GM12864 (cell line): ENCODE measurements around the gene ZNF808.
"Not testable (repeated sequence)": the region's sequence is repeated elsewhere in the genome, so short reads cannot be mapped to it uniquely, and the experiment has no call there.

Source experiments
- DNase-seq: peaks from one replicate; pipeline ENCODE4 v3.0.0-alpha.2; 2011; ENCODE audit warnings: low read depth
- H3K4me3 ChIP-seq: 2 replicates; pipeline ENCODE4 v1.5.1; 2011; ENCODE audit warnings: mild to moderate bottlenecking, low read depth, low read length, control low read depth
- CTCF ChIP-seq: IDR thresholded peaks from 2 replicates; pipeline ENCODE4 v1.5.1; 2011; ENCODE audit warnings: low read depth, mild to moderate bottlenecking, moderate library complexity, low read length, control low read depth, inconsistent platforms; ENCODE audit errors: missing control alignments

Gene ZNF808

GRCh38 chr19:52532480-52532879 is 5.0 kb downstream of the ZNF808 start:
- H3K4me3 ChIP-seq: no peak overlapping the region
- no peak for DNase-seq
- no peak for TF ChIP-seq CTCF

GRCh38 chr19:52533901-52534300 is 6.4 kb downstream of the ZNF808 start:
- TF ChIP-seq CTCF: no peak
- H3K4me3 ChIP-seq: no peak overlapping the region
- no peak for DNase-seq

GRCh38 chr19:52535385-52535770 is 7.9 kb downstream of the ZNF808 start:
- H3K4me3 ChIP-seq: peak overlapping the region; percentile 58

GRCh38 chr19:52535771-52536447 is 8.4 kb downstream of the ZNF808 start:
- peak; percentile 62 for DNase-seq
- H3K4me3 ChIP-seq: peak overlapping the region; percentile 58
- TF ChIP-seq CTCF: no peak

More at GRCh38 chr19:52535385-52535770, 7.9 kb downstream of the ZNF808 start:
- DNase-seq: not testable (repeated sequence)

- no peak for DNase-seq
- peak overlapping the region; percentile 58 for H3K4me3 ChIP-seq
- TF ChIP-seq CTCF: no peak
Observed at GRCh38 chr19:52536448-52536800, 9.0 kb downstream of the ZNF808 start.

GRCh38 chr19:52538815-52539214 is 11.3 kb downstream of the ZNF808 start:
- not testable (repeated sequence) for DNase-seq, H3K4me3 ChIP-seq

- DNase-seq, H3K4me3 ChIP-seq: not testable (repeated sequence)
Observed at GRCh38 chr19:52541176-52541575, 13.7 kb downstream of the ZNF808 start.

- no peak for DNase-seq
- no peak for TF ChIP-seq CTCF
- no peak overlapping the region for H3K4me3 ChIP-seq
Observed at GRCh38 chr19:52541608-52542007, 14.1 kb downstream of the ZNF808 start.

- not testable (repeated sequence) for DNase-seq, H3K4me3 ChIP-seq
Observed at GRCh38 chr19:52542541-52542940, 15.1 kb downstream of the ZNF808 start.
